ENCODE data around the gene DGKQ.

DNA sequence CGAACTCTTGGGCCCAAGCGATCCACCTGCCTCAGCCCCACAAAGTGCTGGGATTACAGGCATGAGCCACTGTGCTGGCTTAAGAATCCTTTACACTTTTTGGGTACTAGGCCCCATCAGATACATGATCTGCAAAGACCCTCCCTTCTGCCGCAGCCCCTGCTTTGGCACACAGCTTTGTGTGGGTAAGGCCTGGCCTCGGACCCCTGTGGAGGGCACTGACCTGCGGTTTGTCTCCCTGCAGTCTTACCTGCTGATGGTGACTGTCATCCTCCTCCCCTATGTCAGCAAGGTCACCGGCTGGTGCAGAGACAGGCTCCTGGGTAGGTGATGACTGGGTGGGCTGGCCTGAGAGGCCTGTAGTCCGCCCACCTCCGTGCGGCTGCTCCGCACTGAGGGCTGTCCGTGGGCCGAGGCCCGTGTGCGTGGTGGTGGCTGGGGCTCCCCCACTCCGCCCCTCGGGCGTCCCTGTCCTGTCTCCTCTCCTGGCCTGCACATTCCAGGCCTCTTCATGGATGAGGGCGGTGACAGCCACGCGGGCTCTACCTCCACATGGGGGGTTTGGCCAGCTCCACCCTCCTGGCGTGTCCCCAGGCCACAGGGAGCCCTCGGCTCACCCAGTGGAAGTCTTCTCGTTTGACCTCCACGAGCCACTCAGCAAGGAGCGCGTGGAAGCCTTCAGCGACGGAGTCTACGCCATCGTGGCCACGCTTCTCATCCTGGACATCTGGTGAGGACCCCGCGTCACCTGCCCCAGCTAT, 18.0 kb downstream of the DGKQ start:
- TF ChIP-seq YY1 (IDR thresholded peaks at IDR 0.05; ENCODE audit: insufficient read depth, insufficient read length) (no peak), SUZ12 (IDR thresholded peaks at IDR 0.05; ENCODE audit: extremely low read depth, insufficient read depth, insufficient read length) (no peak)

Data from NT2/D1 (cell line).